NCI-H146 treated with DMSO at 0.1 percent for 48 hours (cell line): Measurements from ENCODE around the gene TMEM40.
"Not testable (repeated sequence)": the region's sequence is repeated elsewhere in the genome, so short reads cannot be mapped to it uniquely, and the experiment has no call there.

Experiments
- DNase-seq: peaks from one replicate; lab custom pipeline; 2025; ENCODE audit not compliant: unreplicated experiment; lab: John Stamatoyannopoulos, UW

TMEM40 gene

GRCh38 chr3:12777171-12777570 is 18.1 kb upstream of the TMEM40 start:
- no peak for DNase-seq

- not testable (repeated sequence) for DNase-seq
Observed at GRCh38 chr3:12775970-12776369, 16.9 kb upstream of the TMEM40 start.

DNA sequence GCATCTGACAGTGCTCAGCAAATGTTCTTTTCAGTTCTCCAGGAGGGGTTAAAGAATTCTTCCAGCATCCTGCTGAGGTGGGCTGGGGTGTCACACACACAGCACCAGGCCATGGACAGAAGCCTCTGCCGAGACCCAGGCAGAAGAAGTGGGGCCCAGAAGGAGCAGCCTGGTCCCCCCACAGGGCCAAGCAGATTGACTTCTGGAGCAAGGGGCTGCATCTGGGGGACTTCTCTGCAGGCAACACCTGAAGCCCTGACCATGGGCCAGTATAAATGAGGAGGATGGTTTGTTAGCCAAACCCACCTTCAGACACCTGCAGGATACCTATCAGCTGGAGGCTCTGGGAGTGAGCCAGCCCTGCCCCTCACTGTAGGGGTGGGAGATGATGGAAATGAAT is 16.2 kb upstream of the TMEM40 start:
- no peak for DNase-seq

- no peak for DNase-seq
Observed at GRCh38 chr3:12774619-12775018, 15.6 kb upstream of the TMEM40 start.

DNA sequence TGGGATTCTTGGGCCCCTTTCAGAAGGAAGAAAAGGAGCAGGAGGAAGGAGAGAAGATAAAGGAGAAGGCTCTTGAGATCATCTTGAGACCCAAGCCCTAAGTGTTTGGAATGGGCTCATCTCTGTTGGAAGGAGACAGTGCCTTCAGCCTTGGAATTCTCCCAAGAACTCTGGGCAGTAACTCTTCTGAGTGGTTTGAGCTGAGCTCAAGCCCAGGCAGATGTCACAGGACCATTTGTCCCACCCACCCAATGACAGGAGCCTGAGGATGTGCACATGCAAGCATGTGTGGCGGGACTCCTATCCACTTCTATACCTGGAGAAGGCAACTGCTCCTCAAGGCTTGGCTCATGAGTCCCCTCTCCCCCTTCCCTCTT is 14.6 kb upstream of the TMEM40 start:
- no peak for DNase-seq

DNA sequence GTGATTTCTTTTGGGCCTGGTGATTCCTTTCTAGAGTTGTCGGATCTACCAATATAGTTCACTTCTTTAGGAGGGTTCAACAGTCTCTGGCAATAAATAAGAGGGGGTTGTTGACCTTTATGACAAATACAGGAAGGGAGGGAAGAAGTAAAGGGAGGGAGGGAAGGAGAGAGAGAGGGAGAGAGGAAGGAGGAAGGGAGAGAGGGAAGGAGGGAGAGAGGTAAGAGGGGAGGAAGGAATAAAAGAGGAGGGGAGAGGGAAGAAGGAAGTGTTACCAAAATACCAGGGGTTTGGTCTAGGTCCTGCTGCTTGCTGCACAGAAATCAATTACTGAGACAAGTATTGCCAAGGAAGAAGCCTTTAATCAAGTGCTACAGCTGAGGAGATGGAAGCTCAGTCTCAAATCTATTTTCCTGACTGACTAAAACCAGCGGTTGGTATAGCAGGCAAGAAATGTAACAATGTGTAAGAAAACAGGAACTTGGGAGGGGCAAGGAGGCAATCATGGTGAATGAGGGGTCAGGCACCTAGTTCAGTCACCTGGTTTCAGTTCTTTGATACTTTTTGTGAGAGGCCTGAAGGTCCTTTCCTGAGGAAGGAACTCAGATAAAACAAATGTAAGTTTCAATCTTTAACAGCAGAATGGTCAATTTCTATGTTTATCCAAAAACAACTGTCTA is 14.1 kb upstream of the TMEM40 start:
- no peak for DNase-seq

DNA sequence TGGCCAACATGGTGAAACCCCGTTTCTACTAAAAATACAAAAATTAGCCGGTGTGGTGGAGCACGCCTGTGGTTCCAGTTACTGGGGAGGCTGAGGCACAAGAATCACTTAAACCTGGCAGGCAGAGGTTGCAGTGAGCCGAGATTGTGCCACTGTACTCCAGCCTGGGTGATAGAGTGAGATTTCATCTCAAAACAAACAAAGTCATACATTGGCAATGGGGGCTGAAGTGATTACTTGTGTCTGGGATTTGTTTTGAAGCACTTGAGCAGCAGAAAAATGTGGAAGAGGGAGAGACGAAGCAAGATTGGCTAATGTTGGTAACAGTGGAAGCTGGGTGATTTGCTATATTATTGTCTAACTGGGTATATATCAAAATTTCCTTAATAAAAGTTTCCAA is 13.4 kb upstream of the TMEM40 start:
- DNase-seq: no peak

DNA sequence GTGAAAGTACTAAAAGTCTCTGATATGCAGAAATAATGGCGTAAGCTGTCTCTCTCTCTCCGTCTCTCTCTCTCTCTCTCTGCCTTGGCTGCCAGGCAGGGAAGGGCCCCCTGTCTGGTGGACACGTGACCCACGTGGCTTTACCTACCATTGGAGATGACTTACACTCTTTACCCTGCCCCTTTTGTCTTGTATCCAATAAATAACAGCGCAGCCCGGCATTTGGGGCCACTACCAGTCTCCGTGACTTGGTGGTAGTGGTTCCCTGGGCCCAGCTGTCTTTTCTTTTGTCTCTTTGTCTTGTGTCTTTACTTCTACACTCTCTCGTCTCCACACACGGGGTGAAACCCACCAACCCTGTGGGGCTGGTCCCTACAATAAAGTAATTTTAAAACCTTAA is 12.2 kb upstream of the TMEM40 start:
- no peak for DNase-seq

DNA sequence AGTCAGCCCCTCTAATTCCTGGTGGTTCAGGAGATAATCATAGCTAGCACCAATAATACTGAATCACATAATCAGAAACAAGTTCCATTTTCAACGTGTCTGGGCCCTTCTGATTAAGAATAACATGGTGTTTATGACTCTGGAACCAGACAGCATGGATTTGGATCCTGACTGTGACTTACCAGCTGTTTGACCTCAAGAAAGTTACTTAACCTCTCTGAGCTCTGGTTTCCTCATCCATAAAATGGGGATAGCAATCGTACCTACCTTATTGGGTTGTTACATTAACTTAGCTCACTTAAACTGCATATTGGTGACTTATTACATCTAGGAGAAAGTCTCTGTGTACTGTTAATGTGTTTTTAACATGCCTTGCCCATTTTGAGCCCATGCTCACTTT is 10.7 kb upstream of the TMEM40 start:
- DNase-seq: no peak

- DNase-seq: no peak
Observed at GRCh38 chr3:12768579-12769527, 9.8 kb upstream of the TMEM40 start.

DNA sequence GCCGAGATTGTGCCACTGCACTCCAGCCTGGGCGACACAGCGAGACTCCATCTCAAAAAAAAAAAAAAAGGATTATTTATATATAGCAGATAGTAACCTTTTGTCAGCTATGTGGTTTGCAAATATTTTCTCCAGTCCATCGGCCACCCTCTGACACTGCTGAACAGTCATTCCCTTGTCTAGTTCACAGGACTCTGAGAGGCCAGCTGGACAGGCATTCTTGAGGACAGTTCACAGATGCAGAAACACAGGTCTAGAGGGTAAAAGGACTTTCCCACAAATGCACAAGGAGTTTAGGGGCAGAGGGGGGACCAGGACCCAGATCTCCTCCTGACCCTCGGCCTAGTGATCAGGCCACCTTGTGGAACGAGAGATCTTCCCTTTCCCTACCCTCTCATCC is 7.5 kb upstream of the TMEM40 start:
- no peak for DNase-seq

- no peak for DNase-seq
Observed at GRCh38 chr3:12764171-12764776, 5.2 kb upstream of the TMEM40 start.

DNA sequence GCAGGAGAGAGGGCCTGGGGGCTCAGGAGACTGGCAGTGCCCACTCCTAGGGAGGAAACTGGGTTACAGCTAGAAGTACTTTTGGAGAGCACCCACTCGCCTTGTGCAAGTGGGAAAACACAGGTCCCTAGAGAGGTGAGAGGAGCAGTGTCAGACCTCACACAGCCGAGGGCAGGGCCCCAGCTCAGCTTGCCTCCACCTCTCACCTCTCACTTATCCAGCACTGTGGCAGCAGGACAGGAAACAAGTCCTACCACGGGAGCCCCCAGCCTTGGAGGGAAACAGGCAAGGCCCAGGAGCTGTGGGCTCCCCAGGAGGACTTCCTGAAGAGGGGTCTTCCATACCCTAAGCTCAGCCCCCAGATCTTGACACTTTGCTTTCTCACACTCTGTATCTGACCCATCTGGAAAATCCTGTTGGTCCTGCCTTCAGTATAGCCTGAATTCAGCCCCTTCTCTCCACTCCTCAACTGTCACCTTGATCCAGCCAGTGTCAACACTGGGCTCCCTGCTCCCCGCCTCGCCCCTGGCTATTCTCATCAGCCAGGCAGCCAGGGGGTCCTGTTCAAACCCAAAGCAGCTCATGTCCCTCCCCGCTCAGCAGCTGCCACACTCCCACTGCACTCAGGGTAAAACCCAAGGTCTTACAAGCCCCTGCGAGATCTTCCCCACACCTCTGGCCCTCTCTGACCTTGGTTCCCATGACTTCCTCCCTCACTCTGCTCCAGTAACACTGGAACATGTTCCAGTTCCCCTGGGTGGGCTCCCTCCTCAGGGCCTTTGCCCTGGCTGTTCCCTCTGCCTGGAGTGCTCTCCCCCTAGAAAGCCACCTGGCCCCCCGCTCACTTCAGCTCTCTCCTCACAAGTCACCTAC is 870 bp upstream of the TMEM40 start:
- DNase-seq: no peak

DNA sequence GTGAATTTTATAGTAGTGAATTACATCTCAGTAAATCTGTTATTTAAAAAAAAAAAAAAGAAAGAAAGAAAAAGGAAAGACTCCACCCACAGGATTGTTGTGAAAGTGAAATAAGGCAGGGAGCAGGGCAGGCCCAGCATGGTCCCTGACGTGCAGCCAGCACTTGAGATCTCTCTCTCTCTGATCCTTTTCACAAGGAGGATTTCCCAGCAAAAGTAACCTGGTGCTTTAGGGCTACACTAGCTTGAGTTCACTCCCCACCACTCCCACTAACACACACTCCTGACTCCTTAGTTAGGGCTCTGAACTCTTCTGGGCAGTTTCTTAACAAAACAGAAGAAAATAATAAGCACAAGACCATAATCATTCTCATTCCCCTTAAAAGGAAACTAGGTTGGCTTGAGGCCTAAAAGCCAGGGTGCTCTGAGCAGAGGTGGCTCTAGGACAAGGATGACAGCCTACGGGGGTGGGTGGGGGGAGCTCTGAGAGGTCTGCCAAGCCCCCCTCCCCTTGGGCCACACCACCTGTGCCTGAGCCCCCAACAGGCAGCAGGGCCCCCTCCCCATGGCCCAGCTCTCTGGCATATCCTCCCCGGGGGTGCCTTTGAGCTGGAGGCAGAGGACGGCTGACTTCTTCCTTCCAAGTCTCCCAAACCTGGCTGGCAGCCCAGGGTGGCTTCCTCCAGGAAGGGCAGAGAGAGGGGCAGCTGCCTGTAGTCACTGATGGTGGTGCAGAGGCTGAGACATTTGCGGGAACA is 856 bp downstream of the TMEM40 start:
- DNase-seq: no peak

DNA sequence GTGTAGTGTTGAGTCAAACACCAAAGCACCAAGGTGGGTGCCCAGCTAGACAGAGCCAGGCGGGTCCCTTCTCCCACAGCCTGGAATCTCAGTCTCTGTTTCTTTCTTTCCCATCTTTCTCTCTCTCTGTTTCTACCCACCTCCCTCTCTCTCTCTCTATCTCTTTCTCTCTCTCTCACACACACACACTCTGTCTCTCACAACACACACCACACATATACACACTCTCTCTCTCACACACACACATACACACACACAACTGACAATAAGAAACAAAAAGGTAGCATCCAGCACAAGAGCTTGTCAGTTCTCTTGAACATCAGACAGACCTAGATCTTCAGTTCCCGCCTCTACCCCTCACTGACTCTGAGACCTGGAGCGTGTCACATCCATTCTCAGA is 2.4 kb downstream of the TMEM40 start:
- no peak for DNase-seq

- no peak for DNase-seq
Observed at GRCh38 chr3:12756175-12756574, 2.9 kb downstream of the TMEM40 start.

GRCh38 chr3:12755754-12756153 is 3.3 kb downstream of the TMEM40 start:
- DNase-seq: no peak

DNA sequence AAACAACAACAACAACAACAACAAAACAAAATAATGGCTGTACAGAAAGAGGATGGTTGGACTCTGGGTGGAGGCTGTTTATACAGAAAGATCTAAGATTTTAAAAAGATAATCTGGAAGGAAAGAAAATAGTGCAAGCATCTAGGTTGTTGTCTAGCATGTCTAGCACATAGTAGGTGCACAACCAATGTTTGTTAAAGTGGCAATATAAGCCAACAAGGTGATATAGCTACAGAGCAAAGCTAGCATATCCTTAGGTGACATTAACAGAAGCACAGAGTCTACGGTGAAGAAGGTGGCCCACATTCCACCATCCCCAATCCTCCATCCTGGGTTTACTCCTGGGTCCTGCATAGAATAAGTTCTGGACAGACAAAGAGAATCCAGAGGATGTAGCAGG is 4.7 kb downstream of the TMEM40 start:
- DNase-seq: no peak

DNA sequence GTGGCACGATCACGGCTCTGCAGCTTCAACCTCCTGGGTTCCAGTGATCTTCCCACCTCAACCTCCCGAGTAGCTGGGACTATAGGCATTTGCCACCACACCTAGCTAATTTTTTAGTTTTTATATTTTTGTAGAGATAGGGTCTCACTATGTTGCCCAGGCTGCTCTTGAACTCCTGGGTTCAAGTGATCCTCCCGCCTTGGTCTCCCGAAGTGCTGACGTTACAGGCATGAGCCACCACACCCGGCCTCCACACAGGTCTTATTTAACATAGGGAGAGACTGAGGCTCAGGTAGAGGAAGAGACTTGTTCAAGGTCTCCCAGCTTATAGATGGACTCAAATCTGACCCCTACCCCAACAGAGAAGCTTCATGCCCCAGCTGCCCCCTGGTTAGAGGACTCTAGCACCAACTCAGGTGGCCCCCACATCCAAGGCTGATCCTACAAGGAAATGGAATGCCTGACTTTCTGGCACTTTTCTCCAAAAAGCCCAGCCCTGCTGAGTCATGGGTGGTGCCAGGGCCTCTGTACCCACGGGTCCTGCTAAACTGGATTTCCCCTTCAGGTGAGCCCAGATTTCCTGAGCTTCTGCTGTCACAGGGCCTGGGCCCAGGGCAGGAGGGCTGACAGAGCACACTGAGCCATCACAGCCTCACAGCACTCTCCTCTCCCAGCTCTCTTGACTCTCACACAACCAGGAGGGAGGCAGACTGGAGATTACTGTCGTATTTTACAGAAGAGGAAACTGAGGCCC is 5.6 kb downstream of the TMEM40 start:
- no peak for DNase-seq

DNA sequence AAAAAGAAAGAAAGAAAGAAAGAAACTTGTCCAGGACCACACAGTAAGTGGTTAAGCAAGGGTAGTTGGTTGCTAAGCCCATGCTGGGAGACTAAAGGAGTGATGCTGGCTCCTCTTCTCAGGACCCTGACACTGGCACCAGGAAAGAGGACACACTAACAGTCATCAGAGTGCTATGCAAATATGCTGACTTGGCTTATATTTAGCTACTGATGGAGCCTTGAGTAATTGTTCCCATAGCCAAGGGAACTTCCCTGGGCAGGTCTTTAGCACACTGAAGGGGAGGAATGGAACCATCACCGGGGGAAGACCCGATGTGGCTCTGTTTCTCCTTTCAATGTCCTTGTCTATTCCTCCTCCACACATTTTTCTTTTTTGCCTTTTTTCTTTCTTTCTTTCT is 6.2 kb downstream of the TMEM40 start:
- no peak for DNase-seq
